GM18520 (cell line): Measurements from ENCODE around the gene EIPR1.
"Not testable (repeated sequence)": the region's sequence is repeated elsewhere in the genome, so short reads cannot be mapped to it uniquely, and the experiment has no call there.

Experiments used
- ATAC-seq: cut with Tn5 transposase; IDR thresholded peaks from one replicate; pipeline ENCODE4 v1.9.1; 2021; ENCODE audit not compliant: unreplicated experiment

EIPR1 gene

GRCh38 chr2:3361518-3362389 lies 15.9 kb downstream of the EIPR1 start:
- ATAC-seq = no peak

GRCh38 chr2:3357926-3358325 lies 19.7 kb downstream of the EIPR1 start:
- ATAC-seq = no peak

GRCh38 chr2:3357446-3357845 lies 20.2 kb downstream of the EIPR1 start:
- not testable (repeated sequence) for ATAC-seq

GRCh38 chr2:3356799-3357198 lies 20.8 kb downstream of the EIPR1 start:
- no peak for ATAC-seq

- no peak for ATAC-seq
These were observed 21.6 kb downstream of the EIPR1 start for GRCh38 chr2:3355951-3356569.

GRCh38 chr2:3354986-3355385 lies 22.6 kb downstream of the EIPR1 start:
- ATAC-seq = no peak

- ATAC-seq = no peak
These were observed 28.4 kb downstream of the EIPR1 start for GRCh38 chr2:3349211-3349693.

GRCh38 chr2:3348767-3349166 lies 28.9 kb downstream of the EIPR1 start:
- no peak for ATAC-seq

GRCh38 chr2:3345621-3346020 lies 32.0 kb downstream of the EIPR1 start:
- ATAC-seq = no peak

GRCh38 chr2:3344897-3345296 lies 32.7 kb downstream of the EIPR1 start:
- no peak for ATAC-seq

- ATAC-seq = no peak
These were observed 34.6 kb downstream of the EIPR1 start for GRCh38 chr2:3343012-3343411.

- ATAC-seq = no peak
These were observed 35.3 kb downstream of the EIPR1 start for GRCh38 chr2:3342324-3342723.

- no peak for ATAC-seq
These were observed 36.3 kb downstream of the EIPR1 start for GRCh38 chr2:3341336-3341735.

- ATAC-seq = no peak
These were observed 37.5 kb downstream of the EIPR1 start for GRCh38 chr2:3340144-3340543.

- ATAC-seq = no peak
These were observed 39.3 kb downstream of the EIPR1 start for GRCh38 chr2:3338340-3338739.

GRCh38 chr2:3336844-3337243 lies 40.8 kb downstream of the EIPR1 start:
- ATAC-seq = no peak

GRCh38 chr2:3334392-3335345 lies 42.9 kb downstream of the EIPR1 start:
- no peak for ATAC-seq

GRCh38 chr2:3332133-3332532 lies 45.5 kb downstream of the EIPR1 start:
- no peak for ATAC-seq

- no peak for ATAC-seq
These were observed 48.1 kb downstream of the EIPR1 start for GRCh38 chr2:3329491-3329890.

GRCh38 chr2:3326871-3327270 lies 50.7 kb downstream of the EIPR1 start:
- no peak for ATAC-seq

- no peak for ATAC-seq
These were observed 51.5 kb downstream of the EIPR1 start for GRCh38 chr2:3326182-3326537.
